GM18511 (cell line): ENCODE results near the gene LTF.
"Not testable (repeated sequence)": the region's sequence is repeated elsewhere in the genome, so short reads cannot be mapped to it uniquely, and the experiment has no call there.

Experiments
- ATAC-seq: cut with Tn5 transposase; IDR thresholded peaks from one replicate; pipeline ENCODE4 v1.9.1; 2021; ENCODE audit warnings: mild to moderate bottlenecking, moderate library complexity; ENCODE audit not compliant: unreplicated experiment

The LTF gene

DNA sequence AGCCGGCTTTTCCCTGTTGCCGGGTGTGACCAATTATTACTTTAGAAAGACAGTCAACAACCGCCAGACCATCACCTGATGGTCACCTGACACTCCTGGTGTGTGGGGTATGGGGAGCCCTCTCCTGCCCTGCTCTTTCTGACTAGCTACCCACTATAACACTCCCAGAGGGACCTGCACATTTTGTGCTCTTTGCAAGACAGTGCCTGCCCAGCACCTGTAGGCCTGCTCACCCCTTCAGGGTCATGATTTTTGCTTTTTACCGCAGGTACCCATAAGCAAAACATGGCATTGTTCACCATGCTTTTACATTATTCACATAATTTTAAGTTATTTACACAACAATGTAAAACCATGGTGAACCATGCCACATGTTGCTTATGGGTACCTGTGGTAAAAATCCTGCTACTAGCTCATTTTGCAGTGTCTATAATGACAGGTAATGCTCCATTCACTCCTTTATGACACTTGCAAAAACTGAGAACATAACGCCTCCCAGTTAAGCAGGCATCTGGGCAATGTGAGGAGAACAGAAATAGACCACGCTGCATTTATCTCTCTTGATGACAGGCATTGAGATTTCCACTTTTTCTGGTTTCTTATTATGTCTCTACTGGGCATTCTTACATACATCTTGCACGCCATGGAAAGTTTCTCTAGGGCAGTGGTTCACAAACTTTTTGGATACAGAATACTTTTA lies 47.7 kb downstream of the LTF start:
- no peak for ATAC-seq

GRCh38 chr3:46416125-46416810 lies 48.4 kb downstream of the LTF start:
- no peak for ATAC-seq

GRCh38 chr3:46414739-46415138 lies 50.0 kb downstream of the LTF start:
- ATAC-seq: no peak

DNA sequence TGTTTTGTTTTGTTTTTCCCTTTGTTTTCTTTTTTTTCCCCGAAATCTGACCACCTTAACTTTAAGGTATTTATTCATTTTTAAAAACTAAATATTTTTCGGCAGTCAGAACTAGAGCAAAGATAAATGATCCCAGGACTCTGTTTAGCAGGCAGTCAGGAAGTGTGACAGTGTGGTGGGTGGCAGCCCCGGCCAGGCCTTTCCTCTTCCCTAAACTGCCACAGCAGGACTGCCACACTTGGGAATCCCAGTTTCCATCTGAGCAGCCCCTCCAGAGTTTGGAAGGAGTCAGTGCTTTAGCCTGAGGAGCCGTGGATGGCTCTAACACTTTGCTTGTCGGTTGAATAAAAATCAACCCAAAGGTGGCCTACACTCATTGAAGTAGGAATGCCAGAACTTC lies 50.8 kb downstream of the LTF start:
- no peak for ATAC-seq

- ATAC-seq: no peak
Measured at GRCh38 chr3:46412786-46413298, 51.9 kb downstream of the LTF start.

- ATAC-seq: no peak
Measured at GRCh38 chr3:46411271-46411670, 53.4 kb downstream of the LTF start.

DNA sequence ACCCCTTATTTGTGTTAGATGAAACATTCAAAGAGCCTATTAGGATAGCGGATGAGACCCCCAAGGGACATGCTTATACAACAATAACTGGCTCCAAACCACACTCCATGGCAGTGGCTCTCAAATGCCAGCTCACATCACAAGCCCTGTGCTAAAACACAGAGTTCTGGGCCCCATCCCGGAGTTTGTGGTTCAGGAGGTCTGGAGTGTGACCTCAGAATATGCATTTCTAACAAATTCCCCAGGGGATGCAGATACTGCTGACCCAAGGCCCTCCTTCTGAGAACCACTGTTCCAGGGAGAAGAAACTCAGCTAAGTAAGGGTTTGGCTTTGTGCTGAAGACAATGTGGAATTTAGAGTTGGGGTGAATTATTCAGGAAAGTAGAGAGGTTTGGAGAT lies 54.0 kb downstream of the LTF start:
- ATAC-seq: no peak

DNA sequence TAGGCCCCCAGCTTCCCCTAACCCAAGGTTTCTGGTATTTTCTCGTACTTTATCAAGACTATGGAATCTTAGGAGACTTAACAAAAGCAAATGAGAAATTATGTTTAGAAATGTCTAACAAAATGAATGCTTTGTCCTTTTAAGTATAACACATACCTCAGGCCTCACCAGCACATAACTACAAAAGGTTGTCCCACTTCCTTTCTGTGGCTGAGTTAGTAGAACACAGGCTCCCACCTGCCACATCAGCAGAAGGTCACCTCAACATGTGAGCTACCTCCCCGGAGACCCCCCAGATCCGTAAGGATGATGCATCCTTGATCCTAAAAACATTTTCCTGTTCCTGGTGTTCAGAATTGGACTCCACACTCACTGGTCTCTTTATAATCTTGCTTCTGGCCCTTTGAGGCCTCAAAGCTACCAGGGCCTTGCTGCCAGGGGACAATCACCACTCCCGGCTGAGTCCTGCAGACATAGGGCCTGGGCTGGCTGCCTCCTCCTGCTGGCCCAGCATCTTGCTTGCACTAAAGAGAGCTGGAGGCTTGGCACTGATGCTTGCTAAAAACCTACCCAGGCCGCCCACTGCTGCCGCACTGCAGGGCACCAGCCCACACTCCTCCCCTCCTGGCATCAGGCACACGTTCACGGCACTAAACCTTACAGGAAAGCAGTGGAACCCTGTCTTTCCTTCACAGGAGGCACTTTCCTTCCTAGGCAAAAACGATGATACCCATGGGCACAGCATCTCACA lies 54.8 kb downstream of the LTF start:
- no peak for ATAC-seq

- no peak for ATAC-seq
Measured at GRCh38 chr3:46408853-46409252, 55.9 kb downstream of the LTF start.

DNA sequence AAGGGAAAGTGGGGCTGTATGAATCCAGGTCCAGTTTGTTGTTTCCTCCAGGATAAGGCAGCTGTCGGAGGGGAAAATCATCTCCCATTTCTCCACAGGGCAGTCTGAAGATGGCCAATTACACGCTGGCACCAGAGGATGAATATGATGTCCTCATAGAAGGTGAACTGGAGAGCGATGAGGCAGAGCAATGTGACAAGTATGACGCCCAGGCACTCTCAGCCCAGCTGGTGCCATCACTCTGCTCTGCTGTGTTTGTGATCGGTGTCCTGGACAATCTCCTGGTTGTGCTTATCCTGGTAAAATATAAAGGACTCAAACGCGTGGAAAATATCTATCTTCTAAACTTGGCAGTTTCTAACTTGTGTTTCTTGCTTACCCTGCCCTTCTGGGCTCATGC lies 56.7 kb downstream of the LTF start:
- ATAC-seq: no peak

DNA sequence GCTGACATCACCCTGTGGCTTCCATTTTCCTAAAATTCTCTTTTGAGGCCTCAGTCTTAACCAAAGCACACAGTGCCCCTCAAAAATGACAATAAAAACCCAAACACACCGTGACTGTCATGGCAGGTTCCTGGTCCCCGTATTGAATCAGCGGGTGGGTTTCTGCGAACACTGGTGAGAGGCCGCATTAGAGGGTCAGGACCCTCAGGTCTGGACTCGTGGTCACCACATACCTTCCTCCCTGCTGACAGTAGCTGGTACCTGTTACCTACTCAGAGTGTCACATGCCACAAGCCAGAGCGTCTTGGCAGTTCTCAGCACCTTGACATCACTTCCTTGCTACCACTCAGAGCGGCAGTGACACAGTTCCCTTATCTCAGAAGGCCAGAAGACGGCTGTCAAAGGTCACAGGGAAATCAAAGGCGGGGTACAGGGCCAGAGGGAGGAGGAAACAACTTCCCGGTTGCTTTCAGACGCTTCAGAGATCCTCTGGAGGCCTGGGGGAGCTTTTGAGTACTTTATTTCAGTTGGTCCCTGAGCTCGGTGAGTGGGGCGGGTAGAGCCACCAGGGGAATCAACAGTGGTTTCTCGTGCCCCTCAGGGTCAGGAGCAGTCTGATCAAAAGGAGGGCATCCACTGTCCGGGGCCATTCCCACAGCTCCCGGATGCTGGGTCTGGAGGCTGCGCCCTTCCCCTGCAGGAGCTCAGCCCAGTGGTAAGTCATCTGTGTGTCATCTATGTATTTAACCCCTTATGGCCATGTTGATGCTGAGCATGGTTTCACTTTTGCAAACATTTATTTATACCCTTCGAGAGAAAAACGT lies 57.7 kb downstream of the LTF start, which contains the start of the genes CCR5AS and CCRL2:
Gene CCR5AS, minus strand, starts transcription at position 279 of the 824 bp plus-strand sequence.
Gene CCRL2, plus strand, starts transcription at position 472 of the 824 bp plus-strand sequence. CDS start 821 bp downstream, outside the sequence.
- no peak for ATAC-seq

- ATAC-seq: no peak
Measured at GRCh38 chr3:46406443-46406787, 58.3 kb downstream of the LTF start.

DNA sequence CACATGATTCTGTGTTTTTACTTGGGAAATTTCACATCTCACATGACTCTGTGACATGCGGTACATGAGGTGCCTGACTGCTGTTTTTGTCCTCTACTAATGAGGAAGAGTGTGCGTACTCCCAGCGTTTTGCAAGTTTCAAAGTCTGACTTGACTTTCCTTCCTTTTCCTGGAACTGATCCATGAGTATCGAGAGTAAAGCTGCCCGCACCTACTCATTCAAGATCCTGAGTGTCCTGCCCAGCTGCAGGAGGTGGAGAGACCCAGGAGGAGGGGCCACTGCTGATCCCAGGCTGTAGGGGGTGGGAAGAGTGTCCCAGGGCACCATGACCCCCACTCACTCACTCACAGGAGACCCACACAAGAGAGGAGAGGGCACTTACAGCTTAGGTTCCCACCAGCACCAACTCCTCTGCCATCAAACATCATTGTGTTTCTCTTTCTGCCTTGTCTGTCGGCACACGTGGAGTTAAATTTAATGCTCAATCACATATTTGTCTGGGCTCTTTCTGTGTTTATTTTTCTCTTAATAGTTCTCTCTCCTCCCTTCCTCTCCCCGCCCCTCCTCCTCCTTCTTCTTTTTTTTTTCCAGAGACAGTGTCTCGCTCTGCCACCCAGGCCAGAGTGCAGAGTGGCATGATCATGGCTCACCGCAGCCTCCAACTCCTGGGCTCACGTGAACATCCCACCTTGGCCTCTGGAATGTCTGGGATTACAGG lies 59.2 kb downstream of the LTF start:
- no peak for ATAC-seq

DNA sequence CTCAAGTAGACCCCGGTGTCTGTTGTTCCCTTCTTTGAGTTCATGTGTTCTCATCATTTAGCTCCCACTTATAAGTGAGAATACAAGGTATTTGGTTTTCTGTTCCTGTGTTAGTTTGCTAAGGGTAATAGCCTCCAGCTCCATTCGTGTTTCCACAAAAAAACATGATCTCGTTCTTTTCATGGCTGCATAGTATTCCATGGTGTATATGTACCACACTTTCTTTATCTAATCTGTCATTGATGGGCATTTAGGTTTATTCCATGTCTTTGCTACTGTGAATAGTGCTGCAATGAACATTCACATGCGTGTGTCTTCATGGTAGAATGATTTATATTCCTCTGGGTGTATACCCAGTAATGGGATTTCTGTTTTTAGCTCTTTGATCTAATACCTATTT lies 61.8 kb downstream of the LTF start:
- not testable (repeated sequence) for ATAC-seq

- ATAC-seq: no peak
Measured at GRCh38 chr3:46401579-46401978, 63.1 kb downstream of the LTF start.

GRCh38 chr3:46400846-46401245 lies 63.9 kb downstream of the LTF start:
- no peak for ATAC-seq

- ATAC-seq: no peak
Measured at GRCh38 chr3:46400000-46400734, 64.5 kb downstream of the LTF start.

DNA sequence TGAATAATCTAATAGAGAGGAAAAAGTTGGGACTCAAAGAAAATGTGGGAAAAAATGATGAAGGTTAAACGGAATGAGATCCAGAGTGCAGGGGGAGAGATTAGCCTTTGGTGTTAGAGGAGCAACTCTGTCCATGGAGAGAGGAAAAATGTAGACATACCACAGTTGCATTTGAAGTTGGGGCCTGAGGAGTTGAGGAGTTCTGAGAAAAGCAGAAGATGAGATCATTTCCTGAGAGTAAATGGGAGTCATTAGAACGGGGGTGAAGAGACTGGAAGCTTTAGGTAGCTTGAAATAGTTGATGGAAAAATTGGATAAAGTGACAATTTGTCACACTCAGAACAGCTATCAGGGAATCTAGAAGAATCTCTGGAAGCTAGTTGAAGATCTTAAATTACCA lies 65.1 kb downstream of the LTF start:
- ATAC-seq: no peak

DNA sequence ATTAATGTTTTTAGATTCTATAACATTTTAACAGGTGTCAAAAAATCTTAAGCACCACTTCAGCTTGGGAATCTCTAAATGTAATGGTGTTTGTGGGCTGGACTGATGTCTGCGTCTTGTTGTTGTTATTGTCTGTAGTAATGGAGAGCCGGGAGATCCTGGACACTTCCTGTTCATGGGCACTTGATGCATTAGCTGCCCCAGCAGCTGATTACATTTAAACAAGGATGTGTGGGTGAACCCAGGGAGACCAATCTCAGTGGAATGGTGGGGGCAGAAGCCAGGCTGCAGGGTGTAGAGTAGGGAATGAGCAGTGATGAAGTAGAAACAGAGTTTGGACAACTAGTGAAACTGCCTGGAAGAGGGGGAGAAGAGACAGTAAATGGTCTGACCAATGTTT lies 65.6 kb downstream of the LTF start:
- no peak for ATAC-seq
